HG03135 (cell line): ENCODE data around the gene SCRG1.
A peak's percentile ranks its signal among the peaks of the same experiment; 100 is the strongest.

Experiments used
- ATAC-seq: cut with Tn5 transposase; IDR thresholded peaks from one replicate; pipeline ENCODE4 v1.9.1; 2021; ENCODE audit warnings: mild to moderate bottlenecking, moderate library complexity; ENCODE audit not compliant: unreplicated experiment

The SCRG1 gene

DNA sequence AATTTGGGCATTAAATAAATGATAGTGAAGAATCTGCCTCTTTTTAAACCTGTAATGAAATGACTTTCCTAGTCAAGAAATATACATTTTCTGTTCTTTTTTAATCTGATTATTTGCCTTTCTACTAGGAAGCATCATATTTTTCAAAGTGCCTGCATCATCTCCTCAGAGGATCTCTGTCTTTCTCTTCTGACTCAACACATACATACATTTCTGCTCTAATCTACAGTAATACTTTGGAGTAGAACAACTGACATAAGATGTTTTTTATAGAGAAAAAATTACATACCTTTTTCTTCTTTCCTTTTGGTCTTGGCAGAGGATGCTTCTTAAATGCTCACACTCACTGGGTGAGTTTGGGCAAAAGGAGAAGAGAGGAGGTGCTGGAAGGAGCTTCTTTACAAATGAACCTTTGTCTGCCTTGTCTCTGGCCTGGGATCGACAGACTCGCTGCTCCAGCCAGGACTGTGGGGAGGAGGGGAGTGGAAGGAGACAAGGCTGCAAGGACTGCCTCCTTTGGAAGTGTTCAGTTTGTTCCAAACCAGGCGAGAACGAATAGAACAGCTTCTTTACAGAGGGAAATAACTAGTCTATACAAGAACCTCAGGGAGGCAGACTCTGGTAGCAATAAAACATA, at the start of gene SCRG1:
Gene SCRG1, minus strand, starts transcription at position 338 of the 637 bp plus-strand sequence. CDS start 7,702 bp downstream, outside the sequence.
- ATAC-seq, result no peak

- ATAC-seq, result no peak
Measured at GRCh38 chr4:173448103-173448502, 49.2 kb upstream of the SCRG1 start.

- peak; percentile 97 for ATAC-seq
Measured at GRCh38 chr4:173446416-173446815, 47.5 kb upstream of the SCRG1 start.

- ATAC-seq, result no peak
Measured at GRCh38 chr4:173443121-173443520, 44.2 kb upstream of the SCRG1 start.

- ATAC-seq, result no peak
Measured at GRCh38 chr4:173442223-173442932, 43.5 kb upstream of the SCRG1 start.

GRCh38 chr4:173440888-173441287, 42.0 kb upstream of the SCRG1 start:
- no peak for ATAC-seq

DNA sequence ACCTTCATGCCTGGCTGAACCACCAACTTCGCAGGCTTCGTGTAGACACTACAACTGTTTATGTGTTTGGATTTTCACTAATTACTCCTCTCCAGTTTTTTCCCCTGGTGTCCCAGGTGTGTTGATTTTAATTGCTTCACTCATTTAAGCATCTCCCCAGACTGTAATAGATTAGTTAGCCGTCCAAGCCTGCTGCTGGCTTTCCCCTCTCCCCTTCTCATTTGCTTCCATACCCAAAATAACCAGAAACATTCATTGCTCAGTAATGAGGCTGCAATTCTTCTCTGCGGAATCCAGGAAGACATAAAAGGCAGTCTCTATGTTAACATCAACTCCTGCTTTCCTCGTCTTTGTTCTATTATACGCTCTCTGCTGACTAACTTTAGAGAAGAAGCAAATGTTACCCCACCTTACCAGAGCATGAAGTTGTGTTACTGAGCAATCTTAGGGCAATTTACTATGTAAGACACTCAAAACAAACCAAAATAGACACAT, 37.9 kb upstream of the SCRG1 start:
- ATAC-seq, result no peak

DNA sequence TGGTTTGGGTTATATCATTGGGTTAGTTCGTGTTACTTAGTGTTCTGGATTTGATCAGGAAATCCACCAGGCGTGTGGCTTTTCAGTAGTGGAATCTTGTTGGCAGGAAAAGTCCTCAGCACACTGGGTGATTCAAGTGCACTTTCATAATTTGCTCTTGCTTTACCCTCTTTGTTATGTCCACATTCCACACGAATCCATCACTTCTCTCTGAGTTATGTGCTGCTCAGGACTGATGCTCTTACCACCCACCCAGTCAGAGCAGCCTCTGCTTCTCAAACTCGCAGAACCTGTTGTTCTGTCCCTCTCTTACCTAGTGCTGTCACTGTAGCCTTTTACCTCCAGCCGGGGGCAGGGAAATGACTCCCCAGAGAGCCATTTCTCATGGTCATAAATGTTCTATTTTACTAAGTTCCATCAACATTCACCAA, 37.2 kb upstream of the SCRG1 start:
- no peak for ATAC-seq

- no peak for ATAC-seq
Measured at GRCh38 chr4:173434231-173434630, 35.3 kb upstream of the SCRG1 start.

GRCh38 chr4:173433447-173433846, 34.5 kb upstream of the SCRG1 start:
- no peak for ATAC-seq

DNA sequence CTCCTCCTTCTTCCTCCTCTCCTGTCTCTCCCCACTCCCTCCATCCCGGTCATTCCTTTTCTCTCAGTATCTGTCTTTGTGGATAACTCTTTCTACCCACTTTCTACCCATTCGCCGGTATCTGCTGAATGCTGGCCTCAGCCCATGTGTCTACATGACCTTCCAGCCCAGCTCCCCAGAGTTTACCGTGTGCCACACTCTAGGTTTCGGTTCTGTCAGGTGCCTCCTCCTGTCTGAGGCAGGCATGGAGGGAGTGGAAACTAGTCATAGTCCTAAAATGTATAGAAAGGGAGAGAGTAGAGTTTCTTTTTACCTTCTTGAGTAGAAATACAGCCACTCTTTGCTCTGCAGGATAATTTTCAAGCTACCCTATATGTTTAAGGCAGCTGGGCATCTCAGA, 33.5 kb upstream of the SCRG1 start:
- ATAC-seq, result no peak

DNA sequence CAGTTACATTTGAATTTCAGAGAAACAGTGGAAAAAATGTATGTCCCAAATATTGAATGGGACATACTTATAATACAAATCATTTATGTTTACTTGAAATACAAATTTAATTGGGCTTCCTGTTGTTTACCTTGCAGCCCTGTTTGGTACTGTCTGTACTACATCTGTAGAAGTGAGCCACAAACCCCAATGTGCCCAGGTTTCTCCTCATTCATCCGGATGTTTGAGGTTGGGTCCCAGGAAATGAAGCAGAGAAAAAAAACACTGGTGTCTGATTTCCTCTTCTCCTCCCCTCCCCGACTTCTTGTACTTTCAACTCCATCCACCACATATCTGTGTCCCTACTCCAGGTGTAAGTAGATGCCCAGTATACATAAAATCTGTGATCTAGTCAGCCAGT, 27.1 kb upstream of the SCRG1 start:
- ATAC-seq, result no peak

DNA sequence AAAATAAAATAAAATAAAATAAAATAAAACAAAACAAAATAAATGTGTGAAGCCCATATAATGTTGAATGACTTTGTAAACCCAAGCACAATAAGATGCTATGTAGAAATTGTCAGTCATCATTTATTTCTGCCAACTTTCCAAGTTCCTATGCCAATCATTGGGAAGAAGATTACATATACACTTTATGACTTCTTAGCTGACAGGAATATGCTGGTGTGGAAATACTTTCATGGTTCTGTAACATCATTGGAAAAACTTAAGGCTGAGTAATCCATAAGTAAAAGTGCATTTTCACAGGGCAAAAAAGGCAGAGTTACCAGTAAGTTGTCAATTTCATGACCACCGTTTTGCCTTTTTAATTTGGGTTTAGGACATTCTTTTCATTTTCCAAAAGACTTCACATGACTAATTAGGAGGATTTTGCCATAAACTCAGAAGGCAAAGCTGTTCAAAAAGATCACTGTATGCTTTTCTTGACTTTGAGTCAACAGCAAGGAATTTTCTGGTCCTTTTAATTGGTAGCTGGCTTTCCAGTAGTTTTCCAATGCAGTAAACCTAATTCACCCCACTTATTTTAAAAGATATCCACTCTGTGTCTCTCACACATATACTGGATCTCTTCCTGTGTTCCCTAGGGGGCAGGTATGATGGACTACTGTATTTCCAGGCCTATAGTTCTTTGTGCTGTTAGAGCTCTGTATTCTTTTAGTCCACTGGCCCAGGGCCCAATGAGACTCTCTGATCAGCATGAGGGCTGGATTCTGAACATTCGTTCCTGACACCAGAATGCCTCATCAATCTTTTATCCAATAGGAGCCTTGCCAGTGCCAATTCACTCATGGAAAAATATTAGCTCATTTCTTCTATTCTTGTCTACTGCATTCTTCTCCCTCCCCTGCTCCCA, 26.2 kb upstream of the SCRG1 start:
- no peak for ATAC-seq

DNA sequence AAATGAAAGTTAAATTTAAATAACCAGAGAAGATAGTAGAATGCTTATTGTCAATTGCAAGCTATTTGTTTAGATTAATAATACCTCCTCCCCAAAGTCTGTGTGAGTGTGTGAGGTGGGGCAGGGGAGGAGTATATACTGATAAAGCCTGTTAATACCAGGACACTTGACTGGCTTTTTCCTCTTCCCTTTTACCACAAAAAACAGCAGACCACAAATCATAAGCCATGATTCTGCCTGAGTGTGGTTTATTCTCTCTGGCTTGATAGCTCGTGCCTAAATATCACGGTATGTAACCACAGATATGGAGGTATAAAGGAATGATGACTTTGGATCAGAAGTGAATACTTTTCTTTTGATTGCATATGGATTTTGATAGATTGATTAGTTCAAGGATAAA, 21.9 kb upstream of the SCRG1 start:
- ATAC-seq, result no peak

DNA sequence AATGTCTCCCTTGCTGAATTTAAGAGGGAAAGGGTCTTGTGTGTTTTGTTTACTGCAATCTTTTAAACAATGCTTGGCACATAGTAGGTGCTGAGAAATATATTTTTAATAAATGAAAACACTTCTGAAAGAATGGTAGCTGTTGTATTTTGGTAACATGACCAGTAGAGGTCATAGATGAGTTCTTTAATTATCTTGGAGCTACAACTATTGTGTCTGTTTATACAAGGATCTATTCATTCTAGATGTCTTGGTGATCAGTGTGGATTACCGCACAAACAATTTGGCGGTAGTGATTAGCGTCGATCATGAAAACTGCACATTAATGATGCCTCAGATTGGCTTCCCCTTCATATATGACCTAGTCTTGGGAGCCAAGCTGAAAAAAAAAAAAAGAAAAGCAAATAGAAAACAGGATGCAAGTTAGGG, 21.4 kb upstream of the SCRG1 start:
- ATAC-seq, result no peak

GRCh38 chr4:173418639-173419038, 19.7 kb upstream of the SCRG1 start:
- no peak for ATAC-seq

DNA sequence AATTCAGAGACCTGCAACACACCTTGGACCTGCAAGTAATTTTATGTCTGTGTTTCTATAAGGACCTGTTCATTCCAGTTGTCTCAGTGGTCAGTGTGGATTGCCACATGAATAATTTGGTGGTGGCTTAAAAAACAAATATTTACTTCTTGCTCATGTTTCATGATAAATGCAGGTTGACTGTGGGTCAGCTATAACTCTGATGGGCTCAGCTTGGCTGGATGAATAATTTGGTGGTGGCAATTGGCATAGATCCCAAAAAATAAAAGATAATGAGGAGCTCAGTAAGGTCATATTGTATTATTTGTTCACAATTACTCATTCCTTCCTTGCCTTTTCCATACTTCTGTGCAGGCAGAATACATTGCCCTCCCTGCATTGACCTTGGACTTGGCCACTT, 18.9 kb upstream of the SCRG1 start:
- ATAC-seq, result no peak

- no peak for ATAC-seq
Measured at GRCh38 chr4:173415885-173416653, 17.2 kb upstream of the SCRG1 start.

DNA sequence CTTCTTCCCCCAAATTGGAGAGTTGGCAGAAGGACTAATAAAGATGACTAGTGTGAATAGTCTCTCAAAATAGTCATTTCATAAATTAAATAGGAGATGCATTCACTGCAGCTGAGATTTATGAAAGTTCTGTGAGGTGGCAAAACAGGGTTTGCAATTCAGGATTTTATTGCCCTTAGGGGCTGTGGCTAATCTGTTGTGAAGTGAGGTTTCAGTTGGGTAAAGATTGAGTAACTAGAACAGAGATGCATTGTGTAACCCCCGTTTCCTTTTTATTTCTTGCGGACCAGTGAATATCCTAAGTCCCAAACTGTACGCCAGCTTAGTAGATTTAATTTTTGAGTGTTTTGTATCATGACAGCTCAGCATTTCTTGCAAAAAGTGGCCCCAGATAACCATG, 16.2 kb upstream of the SCRG1 start:
- no peak for ATAC-seq

- no peak for ATAC-seq
Measured at GRCh38 chr4:173414456-173414855, 15.5 kb upstream of the SCRG1 start.

DNA sequence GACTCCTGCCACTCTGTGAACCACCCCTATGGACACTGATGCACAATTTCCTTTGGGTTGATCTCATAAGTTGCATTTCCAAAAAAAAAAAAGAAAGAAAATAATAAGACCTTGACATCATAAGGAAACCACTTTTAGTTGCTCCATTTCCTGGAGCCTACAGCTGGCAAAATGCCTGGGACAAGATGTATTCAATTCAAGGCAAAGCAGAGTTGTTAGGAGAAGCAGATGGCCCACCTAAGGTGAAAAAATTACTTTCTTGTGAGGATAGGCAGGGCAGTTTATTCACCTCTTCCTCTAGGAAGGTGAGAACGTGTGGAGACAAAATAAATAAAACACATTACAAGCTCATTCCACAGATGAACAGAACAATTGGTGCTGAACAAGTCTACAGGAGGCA, 14.1 kb upstream of the SCRG1 start:
- no peak for ATAC-seq
